ENCODE measurements around the gene TBX5.

Gene TBX5

GRCh38 chr12:114443607-114444421 lies 37.9 kb upstream of the TBX5 start:
- H3K4me3 ChIP-seq, result no peak overlapping the region
- intact Hi-C loops (cut with DNase I; ENCODE audit: low total_unique reads), result no loop called here
- no peak overlapping the region for H3K27ac ChIP-seq
- TF ChIP-seq CTCF (IDR thresholded peaks at IDR 0.05), result no peak
- H3K36me3 ChIP-seq, result no peaks in the 10 kb centered on the region
- peaks cover 0 to 11% (median 6%) of the 10 kb centered on the region in 4 donors for H3K4me1 ChIP-seq
- DNase-seq, result no peak
- H3K27me3 ChIP-seq, result peaks cover 3 to 100% of the 10 kb centered on the region in 2 donors
- no peaks in the 10 kb centered on the region for H3K9me3 ChIP-seq

GRCh38 chr12:114442578-114442977 lies 36.6 kb upstream of the TBX5 start:
- Histone ChIP-seq H3K4me1 (peaks cover 0 to 11% (median 6%) of the 10 kb centered on the region in 4 donors), H3K36me3 (no peaks in the 10 kb centered on the region), H3K4me3 (no peak overlapping the region), H3K27ac (no peak overlapping the region), H3K27me3 (peaks cover 0 to 100% of the 10 kb centered on the region in 2 donors), H3K9me3 (no peaks in the 10 kb centered on the region)
- no peak for TF ChIP-seq CTCF (IDR thresholded peaks at IDR 0.05)
- no peak for DNase-seq
- intact Hi-C loops (cut with DNase I; ENCODE audit: low total_unique reads), result no loop called here

GRCh38 chr12:114441545-114441944 lies 35.6 kb upstream of the TBX5 start:
- Histone ChIP-seq H3K27ac (no peak overlapping the region), H3K27me3 (peaks cover 0 to 95% of the 10 kb centered on the region in 2 donors), H3K4me1 (peaks cover 0 to 11% (median 6%) of the 10 kb centered on the region in 4 donors), H3K4me3 (no peak overlapping the region), H3K9me3 (no peaks in the 10 kb centered on the region), H3K36me3 (no peaks in the 10 kb centered on the region)
- TF ChIP-seq CTCF (IDR thresholded peaks at IDR 0.05), result no peak
- intact Hi-C loops (cut with DNase I; ENCODE audit: low total_unique reads), result no loop called here
- no peak for DNase-seq

- Histone ChIP-seq H3K27me3 (peaks cover 0 to 90% of the 10 kb centered on the region in 2 donors), H3K27ac (no peak overlapping the region), H3K36me3 (no peaks in the 10 kb centered on the region), H3K9me3 (no peaks in the 10 kb centered on the region), H3K4me3 (no peak overlapping the region), H3K4me1 (peaks cover 0 to 11% (median 6%) of the 10 kb centered on the region in 4 donors)
- TF ChIP-seq CTCF (IDR thresholded peaks at IDR 0.05), result no peak
- no peak for DNase-seq
- intact Hi-C loops (cut with DNase I; ENCODE audit: low total_unique reads), result no loop called here
These were observed 35.1 kb upstream of the TBX5 start for GRCh38 chr12:114441039-114441383.

- no peak for DNase-seq
- peaks cover 0 to 11% (median 6%) of the 10 kb centered on the region in 4 donors for H3K4me1 ChIP-seq
- TF ChIP-seq CTCF (IDR thresholded peaks at IDR 0.05), result no peak
- intact Hi-C loops (cut with DNase I; ENCODE audit: low total_unique reads), result no loop called here
- H3K4me3 ChIP-seq, result no peak overlapping the region
- H3K27ac ChIP-seq, result no peak overlapping the region
- H3K36me3 ChIP-seq, result no peaks in the 10 kb centered on the region
- peaks cover 0 to 84% of the 10 kb centered on the region in 2 donors for H3K27me3 ChIP-seq
- H3K9me3 ChIP-seq, result no peaks in the 10 kb centered on the region
These were observed 34.5 kb upstream of the TBX5 start for GRCh38 chr12:114440270-114441038.

Measured in tibial artery (tissue), 4 donors.